Esophagus muscularis mucosa (tissue), 3 donors: ENCODE results near the gene NIP7.

Experiments
- EP300 ChIP-seq: sonication (generic); formaldehyde crosslinking; IDR thresholded peaks from one replicate; pipeline ENCODE4 v1.6.1; 2017; ENCODE audit warnings: antibody characterized with exemption
- POLR2A ChIP-seq: fragments of 450-650 bp; IDR thresholded peaks from one replicate; pipeline ENCODE4 v1.6.1; 2017; ENCODE audit warnings: antibody characterized with exemption, moderate library complexity, mild to moderate bottlenecking, low read depth
- POLR2AphosphoS5 ChIP-seq, 2 donors: sonication (generic); formaldehyde crosslinking; IDR thresholded peaks; one replicate each; pipeline ENCODE4 v1.6.1; 2017; ENCODE audit warnings: antibody characterized with exemption in 2 of 2

DNA sequence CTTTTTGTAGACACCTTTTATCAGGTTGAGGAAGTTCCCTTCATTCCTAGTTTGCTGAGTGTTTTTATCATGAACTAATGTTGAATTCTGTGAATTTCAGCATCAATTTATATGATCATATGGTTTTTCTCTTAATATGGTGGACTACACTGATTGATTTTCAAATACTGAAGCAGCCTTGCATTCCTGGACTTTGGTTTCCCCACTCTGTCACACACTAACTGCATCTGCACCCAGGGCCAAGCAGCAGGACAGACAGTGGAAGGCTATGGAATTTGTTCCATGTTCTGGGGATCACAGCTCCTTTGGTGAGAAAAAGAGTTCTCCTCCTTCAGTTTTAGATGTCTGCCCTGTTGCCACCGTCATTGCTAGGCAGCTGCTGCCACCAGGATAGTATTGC is 38.5 kb downstream of the NIP7 start:
- no peak for TF ChIP-seq EP300
- TF ChIP-seq POLR2A = no peak
- no peak for TF ChIP-seq POLR2AphosphoS5 (IDR thresholded peaks at IDR 0.05)
